Epithelial cell of esophagus (primary cell): ENCODE measurements around the gene UCMA.

Experiments
- DNase-seq: peaks from one replicate; pipeline ENCODE4 v3.0.0; 2010; ENCODE audit warnings: low read depth
- H3K4me3 ChIP-seq: 2 replicates; pipeline ENCODE4 v1.5.1; 2011; ENCODE audit warnings: mild to moderate bottlenecking, low read length, control low read depth
- CTCF ChIP-seq: IDR thresholded peaks from 2 replicates; pipeline ENCODE4 v1.5.1; 2011; ENCODE audit warnings: low read depth, mild to moderate bottlenecking, low read length, control low read depth, inconsistent platforms; ENCODE audit not compliant: insufficient read depth; ENCODE audit errors: missing control alignments

Gene UCMA

GRCh38 chr10:13180788-13181187 lies 53.4 kb downstream of the UCMA start:
- no peak for DNase-seq
- H3K4me3 ChIP-seq = no peak overlapping the region
- no peak for TF ChIP-seq CTCF

GRCh38 chr10:13173616-13174015 lies 60.6 kb downstream of the UCMA start:
- H3K4me3 ChIP-seq = no peak overlapping the region
- DNase-seq = no peak
- TF ChIP-seq CTCF = no peak
